Measurements from ENCODE around the gene MDFIC. TPM values are rescaled to one million over a fixed set of nuclear protein-coding genes. Genes with fewer than 3 reads are reported as not detected.

Gene MDFIC
- total and polyA plus RNA-seq, 2 of the 4 experiments (the other 2 are of a cell fraction): 16.9 to 35.0 TPM

DNA sequence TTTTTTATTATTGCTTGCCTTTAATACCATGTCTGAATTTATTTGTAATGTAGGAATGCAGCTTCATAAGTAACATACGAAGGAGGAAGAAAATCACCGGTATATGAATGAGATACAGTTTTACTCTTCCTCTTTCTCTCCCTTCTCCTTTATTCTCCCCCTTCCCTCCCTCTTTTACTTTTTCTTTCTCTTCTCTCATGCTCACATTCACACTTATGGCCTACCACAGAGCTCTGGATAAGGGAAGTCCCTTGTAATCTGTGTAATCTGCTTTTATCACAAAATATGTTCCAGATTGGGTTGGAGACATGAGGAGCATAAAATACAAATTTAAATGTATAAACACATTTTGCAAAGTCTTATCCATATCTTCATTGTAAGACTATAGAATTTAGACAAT, 59.4 kb downstream of the MDFIC start:
- Histone ChIP-seq H4K8ac (ENCODE audit: low read depth in 2 of 2, low read length in 2 of 2) (no peak overlapping the region), H2AK5ac (ENCODE audit: low read depth, low read length) (no peak overlapping the region), H3K27me3 (ENCODE audit: control insufficient read depth, insufficient read depth, low read length) (no peaks in the 10 kb centered on the region), H3K14ac (replicated peaks; ENCODE audit: low read depth, low read length) (no peak overlapping the region), H3K9ac (ENCODE audit: low read depth, low read length) (no peak overlapping the region), H3K27ac (ENCODE audit: insufficient read depth, low read length) (no peak overlapping the region), H3K18ac (ENCODE audit: low read depth, low read length) (no peak overlapping the region), H2BK15ac (ENCODE audit: low read depth, low read length) (no peak overlapping the region), H2BK120ac (ENCODE audit: low read depth, low read length) (no peak overlapping the region), H3K9me3 (ENCODE audit: control insufficient read depth, insufficient read depth, low read length) (no peaks in the 10 kb centered on the region), H2AFZ (replicated peaks; ENCODE audit: low read length, poor library complexity) (no peak overlapping the region), H3K4me3 (ENCODE audit: insufficient read depth, low read depth, low read length) (no peak overlapping the region), H3K9me1 (ENCODE audit: insufficient read depth, low read length) (peaks cover 5% of the 10 kb centered on the region), H3K79me1 (ENCODE audit: low read depth in 1 of 2, low read length in 2 of 2) (peaks cover 13 to 26% of the 10 kb centered on the region in 2 experiments), H4K20me1 (ENCODE audit: insufficient read depth, low read length) (no peaks in the 10 kb centered on the region; the same call in 1 of the 2 replicates), H4K91ac (ENCODE audit: insufficient read depth, low read depth, low read length) (no peak overlapping the region), H3K36me3 (ENCODE audit: control insufficient read depth, insufficient read depth, low read length) (peaks cover 5% of the 10 kb centered on the region), H3K23ac (ENCODE audit: low read depth, low read length) (no peak overlapping the region), H3K4ac (ENCODE audit: low read depth, low read length) (no peak overlapping the region), H3K4me2 (ENCODE audit: low read depth, low read length) (no peak overlapping the region), H4K5ac (ENCODE audit: low read depth, low read length) (no peak overlapping the region), H2BK5ac (ENCODE audit: low read depth, low read length, poor library complexity, severe bottlenecking) (no peak overlapping the region), H2BK20ac (ENCODE audit: low read depth, low read length) (no peak overlapping the region), H3K4me1 (ENCODE audit: control insufficient read depth, insufficient read depth, low read length) (peaks cover 3% of the 10 kb centered on the region), H3K56ac (ENCODE audit: extremely low read depth, insufficient read depth, low read length) (no peak overlapping the region), H2AK9ac (replicated peaks; ENCODE audit: low read depth, low read length, poor library complexity) (no peak overlapping the region)
- DNase-seq (no peak), ATAC-seq (ENCODE audit: low read depth) (no peak)
- no TSS peak for BruUV-seq (replicated peaks)
- no CpG with 5 or more reads among the region's 2 CpGs for WGBS, 2 experiments (ENCODE audit: extremely low coverage in 2 of 2, insufficient read length in 1 of 2)
- dilution Hi-C loops (cut with HindIII; ENCODE audit: low sequenced_read_pairs, unreplicated experiment): no loop called here
- ChIA-PET CTCF (no interaction called here), POLR2A (ENCODE audit: unreplicated experiment) (no interaction called here)
- intact Hi-C loops (cut with micrococcal nuclease): loop anchor here (10.0 kb wide), 1 partner anchor 63 kb away; no protein-coding TSS in a partner anchor
- TF ChIP-seq MAZ (IDR thresholded peaks at IDR 0.05; ENCODE audit: borderline replicate concordance, low read depth, low read length): no peak
- no peak for TF ChIP-seq CEBPB (IDR thresholded peaks at IDR 0.05; ENCODE audit: low read depth, low read length)
- TF ChIP-seq NFE2L2 (IDR thresholded peaks at IDR 0.05; ENCODE audit: low read depth, low read length): no peak
- no peak for TF ChIP-seq BHLHE40 (IDR thresholded peaks at IDR 0.05; ENCODE audit: low read depth, low read length)
- no peak for TF ChIP-seq RCOR1 (IDR thresholded peaks at IDR 0.05; ENCODE audit: insufficient replicate concordance, low read length)
- no peak for TF ChIP-seq POLR2A (IDR thresholded peaks at IDR 0.05; ENCODE audit: low read depth, low read length)
- no peak for TF ChIP-seq RAD21 (IDR thresholded peaks at IDR 0.05; ENCODE audit: low read length)
- TF ChIP-seq, protein P1, sequence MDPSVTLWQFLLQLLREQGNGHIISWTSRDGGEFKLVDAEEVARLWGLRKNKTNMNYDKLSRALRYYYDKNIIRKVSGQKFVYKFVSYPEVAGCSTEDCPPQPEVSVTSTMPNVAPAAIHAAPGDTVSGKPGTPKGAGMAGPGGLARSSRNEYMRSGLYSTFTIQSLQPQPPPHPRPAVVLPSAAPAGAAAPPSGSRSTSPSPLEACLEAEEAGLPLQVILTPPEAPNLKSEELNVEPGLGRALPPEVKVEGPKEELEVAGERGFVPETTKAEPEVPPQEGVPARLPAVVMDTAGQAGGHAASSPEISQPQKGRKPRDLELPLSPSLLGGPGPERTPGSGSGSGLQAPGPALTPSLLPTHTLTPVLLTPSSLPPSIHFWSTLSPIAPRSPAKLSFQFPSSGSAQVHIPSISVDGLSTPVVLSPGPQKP (IDR thresholded peaks at IDR 0.05; ENCODE audit: borderline replicate concordance, low read depth, low read length): no peak
- TF ChIP-seq USF2 (IDR thresholded peaks at IDR 0.05; ENCODE audit: low read depth, low read length): no peak
- TF ChIP-seq CHD1 (IDR thresholded peaks at IDR 0.05; ENCODE audit: low read depth, low read length): no peak
- TF ChIP-seq FOS (IDR thresholded peaks at IDR 0.05; ENCODE audit: low read depth, low read length): no peak
- TF ChIP-seq MAFK (IDR thresholded peaks at IDR 0.05; ENCODE audit: low read depth, low read length): no peak
- in situ Hi-C loops (cut with MboI; ENCODE audit: low sequenced_read_pairs): no loop called here

All from IMR-90 (cell line).